ENCODE data around the gene CADM2.
A peak's percentile ranks its signal among the peaks of the same experiment; 100 is the strongest.

The CADM2 gene

DNA sequence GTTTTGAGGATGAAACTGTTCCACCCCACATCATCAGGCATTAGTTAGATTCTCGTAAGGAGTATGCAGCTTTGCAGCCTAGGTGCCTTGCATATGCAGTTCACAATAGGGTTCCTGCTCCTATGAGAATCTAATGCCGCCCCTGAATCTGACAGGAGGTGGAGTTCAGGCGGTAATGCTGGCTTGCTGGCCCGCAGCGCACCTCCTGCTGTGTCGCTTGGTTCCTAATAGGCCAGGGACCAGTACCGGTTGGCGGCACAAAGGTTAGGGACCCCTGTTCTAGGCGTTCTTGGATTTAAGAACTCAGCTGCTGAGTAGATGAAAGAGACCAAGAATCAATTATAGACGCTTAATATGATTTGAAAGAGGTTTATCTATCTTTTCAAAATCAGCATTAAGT is 595.4 kb downstream of the CADM2 start:
- TF ChIP-seq, protein P1, sequence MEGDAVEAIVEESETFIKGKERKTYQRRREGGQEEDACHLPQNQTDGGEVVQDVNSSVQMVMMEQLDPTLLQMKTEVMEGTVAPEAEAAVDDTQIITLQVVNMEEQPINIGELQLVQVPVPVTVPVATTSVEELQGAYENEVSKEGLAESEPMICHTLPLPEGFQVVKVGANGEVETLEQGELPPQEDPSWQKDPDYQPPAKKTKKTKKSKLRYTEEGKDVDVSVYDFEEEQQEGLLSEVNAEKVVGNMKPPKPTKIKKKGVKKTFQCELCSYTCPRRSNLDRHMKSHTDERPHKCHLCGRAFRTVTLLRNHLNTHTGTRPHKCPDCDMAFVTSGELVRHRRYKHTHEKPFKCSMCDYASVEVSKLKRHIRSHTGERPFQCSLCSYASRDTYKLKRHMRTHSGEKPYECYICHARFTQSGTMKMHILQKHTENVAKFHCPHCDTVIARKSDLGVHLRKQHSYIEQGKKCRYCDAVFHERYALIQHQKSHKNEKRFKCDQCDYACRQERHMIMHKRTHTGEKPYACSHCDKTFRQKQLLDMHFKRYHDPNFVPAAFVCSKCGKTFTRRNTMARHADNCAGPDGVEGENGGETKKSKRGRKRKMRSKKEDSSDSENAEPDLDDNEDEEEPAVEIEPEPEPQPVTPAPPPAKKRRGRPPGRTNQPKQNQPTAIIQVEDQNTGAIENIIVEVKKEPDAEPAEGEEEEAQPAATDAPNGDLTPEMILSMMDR (IDR thresholded peaks at IDR 0.05; ENCODE audit: insufficient read depth, missing control alignments) = no peak
- FAIRE-seq (no peak), DNase-seq (ENCODE audit: insufficient read length, low spot score) (no peak)

DNA sequence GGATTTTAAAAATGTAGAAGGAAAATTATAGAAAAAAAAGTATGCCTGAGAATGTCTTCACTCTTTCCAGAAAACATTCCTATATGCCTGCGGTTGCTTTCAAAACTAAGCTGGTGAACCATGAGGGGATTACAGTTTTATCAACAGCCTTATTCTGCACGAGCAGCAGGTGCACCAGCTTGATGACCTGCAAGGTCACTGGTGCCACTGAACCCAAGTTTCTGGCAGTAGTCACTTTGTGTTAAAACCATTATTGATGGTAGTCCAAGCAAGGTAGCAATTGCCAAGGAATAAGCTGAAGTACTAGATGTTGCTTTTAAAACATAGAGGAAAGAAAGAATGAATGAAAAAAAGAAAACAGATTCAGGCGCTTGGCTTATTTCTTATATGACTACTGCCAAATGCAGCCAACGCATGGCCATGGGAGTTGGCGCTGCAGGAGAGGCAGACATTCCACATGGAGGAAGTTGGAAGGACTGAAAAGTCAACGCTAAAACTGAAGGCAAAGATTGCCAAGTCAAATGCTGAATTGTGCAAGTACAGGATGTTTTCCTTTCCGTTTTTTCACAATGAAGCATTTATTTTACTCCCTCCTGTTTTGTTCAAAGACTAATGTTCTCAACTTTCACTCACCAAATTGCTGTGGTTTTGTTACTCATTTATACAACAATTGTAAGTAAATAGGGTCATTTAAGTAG is 601.4 kb downstream of the CADM2 start:
- FAIRE-seq = no peak
- no peak for DNase-seq (ENCODE audit: insufficient read length, low spot score)
- TF ChIP-seq, protein P1 (IDR thresholded peaks at IDR 0.05; ENCODE audit: insufficient read depth, missing control alignments) = no peak

DNA sequence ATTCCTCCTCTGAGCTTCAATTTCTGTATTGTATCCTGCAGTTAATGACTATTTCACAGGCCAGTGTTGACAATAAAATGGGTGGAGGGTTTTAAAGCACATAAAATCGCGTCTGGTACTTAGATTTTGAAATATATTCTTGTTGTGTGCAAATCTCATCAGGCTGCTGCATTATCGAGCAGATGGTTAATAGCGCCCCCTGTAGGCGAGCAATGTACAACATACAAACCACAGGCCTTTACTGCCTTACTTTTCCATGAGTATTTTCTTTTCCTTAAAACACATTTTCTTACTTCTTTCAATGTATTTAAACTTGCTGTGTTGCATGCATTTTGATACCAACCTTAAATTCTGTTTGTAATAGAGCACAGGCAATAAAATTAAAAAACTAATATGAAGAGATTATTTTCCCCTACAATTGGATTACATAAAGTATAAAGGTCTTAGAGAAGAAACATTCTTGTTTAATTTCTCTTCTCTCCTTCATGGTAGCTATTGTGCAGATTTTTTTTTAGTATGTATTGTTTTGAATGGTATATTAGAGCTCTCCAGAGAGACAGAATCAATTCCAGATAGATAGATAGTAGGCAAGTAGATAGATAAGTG is 608.4 kb downstream of the CADM2 start:
- DNase-seq (ENCODE audit: insufficient read length, low spot score) (no peak), FAIRE-seq (peak; percentile 44)
- TF ChIP-seq, protein P1 (IDR thresholded peaks at IDR 0.05; ENCODE audit: insufficient read depth, missing control alignments) = peak; percentile 73

DNA sequence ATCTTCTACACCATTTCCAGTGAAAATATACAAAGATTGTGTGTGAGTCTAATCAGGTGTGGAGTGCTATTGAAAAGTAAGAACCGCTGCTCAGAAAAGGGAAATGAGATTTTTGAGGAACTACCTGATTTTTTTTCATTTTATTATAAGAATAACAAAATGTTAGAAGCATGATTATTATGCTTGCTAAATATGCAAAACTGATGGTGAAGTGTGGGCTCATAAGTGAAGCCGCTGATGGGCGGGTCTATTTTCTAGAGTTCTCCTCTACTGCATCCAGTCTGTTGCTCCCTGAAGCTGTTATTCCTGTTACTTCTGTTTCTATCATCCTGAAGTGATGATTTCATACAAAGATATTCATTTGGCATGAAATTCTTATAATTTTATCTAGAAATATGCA is 612.0 kb downstream of the CADM2 start:
- TF ChIP-seq, protein P1 (IDR thresholded peaks at IDR 0.05; ENCODE audit: insufficient read depth, missing control alignments) = no peak
- DNase-seq (ENCODE audit: insufficient read length, low spot score) (no peak), FAIRE-seq (no peak)

DNA sequence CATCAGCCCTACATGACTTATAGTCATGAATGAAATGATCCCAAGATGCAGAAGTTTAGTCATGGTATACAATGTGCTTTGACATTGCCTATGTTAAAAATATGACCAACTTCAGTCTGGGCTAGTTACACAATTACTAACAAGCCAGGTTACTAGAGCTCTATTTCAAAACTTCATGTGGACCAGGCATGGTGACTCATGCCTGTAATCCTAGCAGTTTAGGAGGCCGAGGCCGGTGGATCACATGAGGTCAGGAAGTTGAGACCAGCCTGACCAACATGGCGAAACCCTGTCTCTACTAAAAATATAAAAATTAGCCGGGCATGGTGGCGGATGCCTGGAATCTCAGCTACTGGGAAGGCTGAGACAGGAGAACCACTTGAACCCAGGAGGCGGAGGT is 613.0 kb downstream of the CADM2 start:
- DNase-seq (ENCODE audit: insufficient read length, low spot score) (no peak), FAIRE-seq (no peak)
- TF ChIP-seq, protein P1 (IDR thresholded peaks at IDR 0.05; ENCODE audit: insufficient read depth, missing control alignments) = no peak

DNA sequence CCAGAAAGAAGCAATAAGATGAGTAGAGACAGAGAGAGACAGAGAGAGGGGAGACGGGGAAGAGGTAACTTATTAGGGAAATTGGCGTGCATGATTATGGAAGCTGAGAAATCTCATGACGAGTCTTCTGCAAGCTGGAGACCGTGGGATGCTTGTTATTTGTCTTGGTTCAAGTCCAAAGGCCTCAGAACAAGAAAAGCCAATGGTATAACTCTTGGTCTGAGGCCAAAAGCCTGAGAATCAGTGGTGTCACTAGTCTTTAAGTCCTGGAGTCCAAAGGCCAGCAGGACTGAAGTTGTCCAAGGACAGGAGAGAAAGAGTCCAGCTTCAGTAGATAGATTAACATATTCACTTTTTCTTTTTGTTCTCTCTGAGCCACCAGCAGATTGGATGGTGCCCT is 613.6 kb downstream of the CADM2 start:
- DNase-seq (ENCODE audit: insufficient read length, low spot score) = no peak
- no peak for FAIRE-seq

More for the DNA sequence above, 613.6 kb downstream of the CADM2 start:
- TF ChIP-seq, protein P1 (IDR thresholded peaks at IDR 0.05; ENCODE audit: insufficient read depth, missing control alignments) = no peak
